Astrocyte (in vitro differentiated cells and primary cell): ENCODE measurements around the gene DRC1. TPM values are rescaled to one million over a fixed set of nuclear protein-coding genes. Genes with fewer than 3 reads are reported as not detected.

Experiments used
- DNase-seq: peaks from one replicate; pipeline ENCODE4 v3.0.0-alpha.2; 2010; ENCODE audit warnings: low read depth
- FAIRE-seq: peaks from 2 replicates; lab custom pipeline; 2011; peaks lifted over from hg19 to GRCh38; lab: Jason Lieb, UNC
- H2AFZ ChIP-seq: 2 replicates; pipeline ENCODE4 v1.6.0; 2012; ENCODE audit warnings: low read depth, low read length, inconsistent platforms
- H3K27ac ChIP-seq: 2 replicates; pipeline ENCODE4 v1.5.1; 2011; ENCODE audit warnings: low read depth, low read length, inconsistent platforms
- H3K27me3 ChIP-seq: 2 replicates; pipeline ENCODE4 v1.6.0; 2011; ENCODE audit warnings: low read length, inconsistent platforms; ENCODE audit not compliant: insufficient read depth
- H3K36me3 ChIP-seq: 2 replicates; pipeline ENCODE4 v1.5.1; 2011; ENCODE audit warnings: low read length, inconsistent platforms; ENCODE audit not compliant: insufficient read depth
- H3K4me1 ChIP-seq: 2 replicates; pipeline ENCODE4 v1.5.1; 2011; ENCODE audit warnings: low read length, inconsistent platforms; ENCODE audit not compliant: insufficient read depth
- H3K4me2 ChIP-seq: 2 replicates; pipeline ENCODE4 v1.6.0; 2012; ENCODE audit warnings: low read length, inconsistent platforms
- H3K4me3 ChIP-seq: 2 replicates; pipeline ENCODE4 v1.5.1; 2011; ENCODE audit warnings: low read depth, mild to moderate bottlenecking, low read length, inconsistent platforms; ENCODE audit not compliant: insufficient read depth
- H3K79me2 ChIP-seq: 2 replicates; pipeline ENCODE4 v1.6.0; 2012; ENCODE audit warnings: mild to moderate bottlenecking, low read length, inconsistent platforms; ENCODE audit not compliant: insufficient read depth
- H3K9ac ChIP-seq: 2 replicates; pipeline ENCODE4 v1.6.0; 2012; ENCODE audit warnings: mild to moderate bottlenecking, low read length, inconsistent platforms
- H3K9me3 ChIP-seq: 2 replicates; pipeline ENCODE4 v1.5.1; 2012; ENCODE audit warnings: low read depth, mild to moderate bottlenecking, low read length, inconsistent platforms; ENCODE audit not compliant: insufficient read depth
- H4K20me1 ChIP-seq: 2 replicates; pipeline ENCODE4 v1.6.0; 2012; ENCODE audit warnings: low read length, inconsistent platforms; ENCODE audit not compliant: insufficient read depth
- H3K27ac Mint-ChIP-seq: one replicate; pipeline ENCODE4 v1.8.0; 2021; ENCODE audit warnings: mild to moderate bottlenecking, mixed read lengths; ENCODE audit not compliant: unreplicated experiment
- H3K27me3 Mint-ChIP-seq: one replicate; pipeline ENCODE4 v1.8.0; 2021; ENCODE audit warnings: low read depth, mixed read lengths; ENCODE audit not compliant: unreplicated experiment
- H3K36me3 Mint-ChIP-seq: one replicate; pipeline ENCODE4 v1.8.0; 2021; ENCODE audit warnings: low read depth, mixed read lengths; ENCODE audit not compliant: unreplicated experiment
- H3K4me1 Mint-ChIP-seq: one replicate; pipeline ENCODE4 v1.8.0; 2021; ENCODE audit warnings: low read depth, mixed read lengths; ENCODE audit not compliant: unreplicated experiment
- H3K4me3 Mint-ChIP-seq: one replicate; pipeline ENCODE4 v1.8.0; 2021; ENCODE audit warnings: mild to moderate bottlenecking, moderate library complexity, mixed read lengths; ENCODE audit not compliant: unreplicated experiment
- H3K9me3 Mint-ChIP-seq: one replicate; pipeline ENCODE4 v1.8.0; 2021; ENCODE audit warnings: mild to moderate bottlenecking, mixed read lengths; ENCODE audit not compliant: unreplicated experiment
- CTCF ChIP-seq: IDR thresholded peaks from 2 replicates; pipeline ENCODE4 v1.5.1; 2011; ENCODE audit warnings: low read depth, mild to moderate bottlenecking, inconsistent platforms, low read length, moderate library complexity; ENCODE audit not compliant: insufficient read depth
- EZH2 ChIP-seq: IDR thresholded peaks from 2 replicates; pipeline ENCODE4 v1.6.1; 2012; ENCODE audit warnings: mild to moderate bottlenecking, low read length, inconsistent platforms; ENCODE audit not compliant: insufficient read depth
- total RNA-seq: library from RNA; stranded (reverse); gene quantifications from 2 replicates; pipeline ENCODE4 v1.2.1, GENCODE V29; 2021

The DRC1 gene
- total RNA-seq, 1 donor from 2014 or later = 0.27 TPM

GRCh38 chr2:26453421-26454329, 52.0 kb downstream of the DRC1 start:
- FAIRE-seq (no peak), DNase-seq (no peak)
- Histone ChIP-seq H2AFZ (no peak overlapping the region), H3K27me3 (peaks cover 2% of the 10 kb centered on the region), H3K4me3 (no peak overlapping the region), H3K4me1 (no peaks in the 10 kb centered on the region), H3K9ac (no peak overlapping the region), H3K9me3 (no peaks in the 10 kb centered on the region), H3K4me2 (no peak overlapping the region), H3K27ac (no peak overlapping the region), H3K79me2 (no peaks in the 10 kb centered on the region), H3K36me3 (no peaks in the 10 kb centered on the region), H4K20me1 (no peaks in the 10 kb centered on the region)
- Mint-ChIP-seq H3K4me1 (peaks cover 6% of the 10 kb centered on the region), H3K4me3 (no peak overlapping the region), H3K27me3 (peaks cover 34% of the 10 kb centered on the region), H3K9me3 (no peaks in the 10 kb centered on the region), H3K27ac (no peak overlapping the region), H3K36me3 (no peaks in the 10 kb centered on the region)
- TF ChIP-seq EZH2 = no peak
- no peak for TF ChIP-seq CTCF

DNA sequence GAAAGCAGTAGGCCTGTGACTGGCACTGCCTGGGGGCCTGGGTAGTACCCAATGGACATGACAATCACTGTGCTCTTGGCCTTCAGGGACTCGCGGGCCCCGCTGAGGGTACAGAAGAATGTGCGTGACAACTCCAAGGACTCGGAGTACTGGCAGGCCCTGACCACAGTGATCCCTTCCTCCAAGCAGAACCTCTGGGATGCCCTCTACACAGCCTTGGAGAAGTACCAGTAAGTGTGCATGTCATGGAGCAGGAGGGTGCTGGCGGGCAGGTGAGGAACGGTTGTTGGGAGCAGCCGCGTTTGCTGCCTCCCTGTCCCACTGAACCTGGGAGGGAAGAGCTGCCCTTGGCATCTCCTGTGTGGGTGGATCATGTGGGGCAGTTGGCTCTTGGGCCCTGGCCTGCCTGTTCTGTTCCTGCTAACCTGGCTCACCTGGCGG, 52.9 kb downstream of the DRC1 start:
- Histone ChIP-seq H3K4me2 (no peak overlapping the region), H3K27me3 (no peaks in the 10 kb centered on the region), H2AFZ (no peak overlapping the region), H3K4me1 (no peaks in the 10 kb centered on the region), H3K4me3 (no peak overlapping the region), H3K9ac (no peak overlapping the region), H3K79me2 (no peaks in the 10 kb centered on the region), H4K20me1 (no peaks in the 10 kb centered on the region), H3K27ac (no peak overlapping the region), H3K9me3 (no peaks in the 10 kb centered on the region), H3K36me3 (no peaks in the 10 kb centered on the region)
- no peak for DNase-seq
- Mint-ChIP-seq H3K36me3 (no peaks in the 10 kb centered on the region), H3K27ac (no peak overlapping the region), H3K4me1 (peaks cover 6% of the 10 kb centered on the region), H3K9me3 (no peaks in the 10 kb centered on the region), H3K27me3 (peaks cover 31% of the 10 kb centered on the region), H3K4me3 (no peak overlapping the region)
- no peak for FAIRE-seq
- no peak for TF ChIP-seq EZH2
- TF ChIP-seq CTCF = no peak
